Psoas muscle (tissue), 8 donors: ENCODE measurements around the gene KCNS1. TPM values are rescaled to one million over a fixed set of nuclear protein-coding genes. Genes with fewer than 3 reads are reported as not detected.

Experiments
- ATAC-seq, 4 donors: fragments of 200-7000 bp; cut with Tn5 transposase; one replicate each; pipeline ENCODE4 v1.9.1; 2020; ENCODE audit warnings: moderate library complexity in 3 of 4, mild to moderate bottlenecking in 2 of 4
- DNase-seq, 2 donors: peaks; one replicate each; pipeline ENCODE4 v3.0.0-alpha.2; 2020
- H3K27ac ChIP-seq: fragments of 200-600 bp; one replicate; pipeline ENCODE4 v1.8.0; 2022
- H3K27me3 ChIP-seq, 3 donors: fragments of 200-600 bp in 1 of 3; one replicate each; pipeline versions ENCODE4 v1.6.1 to v1.8.0; 2013 to 2022; ENCODE audit warnings: low read length in 2 of 3, mild to moderate bottlenecking in 2 of 3, moderate library complexity in 1 of 3; ENCODE audit not compliant: insufficient read depth in 3 of 3
- H3K36me3 ChIP-seq, 2 donors: fragments of 200-600 bp in 1 of 2; one replicate each; pipeline versions ENCODE4 v1.6.1 to v1.8.0; 2013 to 2022; ENCODE audit warnings: low read depth in 1 of 2, mild to moderate bottlenecking in 1 of 2, moderate library complexity in 1 of 2; ENCODE audit not compliant: insufficient read depth in 1 of 2
- H3K4me1 ChIP-seq: fragments of 200-600 bp; one replicate; pipeline ENCODE4 v1.8.0; 2022
- H3K4me3 ChIP-seq: fragments of 200-600 bp; one replicate; pipeline ENCODE4 v1.8.0; 2022; ENCODE audit warnings: mild to moderate bottlenecking
- H3K9me3 ChIP-seq: fragments of 200-600 bp; one replicate; pipeline ENCODE4 v1.8.0; 2022
- WGBS, 3 donors: extraction: QIAGEN DNeasy Blood & Tissue Kit; methylation state at CpG; one replicate each; pipeline versions ENCODE4 v1.1.6 to v1.1.7; 2013; 5-methylcytosine and 5-hydroxymethylcytosine counted together
- intact Hi-C, 2 donors: fragments of 100-400 bp; cut with DNase I; formaldehyde crosslinking; loops; one replicate each; pipeline versions ENCODE4 v1.11.0 to v1.14.2; 2022
- polyA plus RNA-seq, 3 donors: library from polyadenylated mRNA; stranded (reverse); fragments of 200-250 nt; gene quantifications; one replicate each; pipeline ENCODE4 v1.2.3, GENCODE V29; 2013
- total RNA-seq, 4 donors: library from RNA; stranded (reverse); fragmentation: NEBNext Ultra II Directional in 2 of 4; extraction: Animal tissue kit (Norgen Biotek cat#: 25700) in 2 of 4; gene quantifications; one replicate each; pipeline versions ENCODE4 v1.2.1 to v1.2.4, GENCODE V29; 2021 to 2023
- TF ChIP-seq, protein P1 (sequence below): fragments of 200-600 bp; IDR thresholded peaks from one replicate; pipeline ENCODE4 v1.8.0; 2022; ENCODE audit warnings: antibody characterized with exemption
- donor health status: healthy with polysubstance abuse.
- donor health status: DM: no; HTN: no; CAD: no; lungs with moderate emphysema.
- donor health status: Bipolar disorder and iron deficiency.
- donor health status: healthy.
- donor health status: DM: yes; HTN: yes; CAD: no.
- donor health status: DM: no; HTN: no; CAD: no.
- donor health status: DM: no; HTN: no; CAD: no.
- donor health status: DM: yes; HTN: yes; CAD: no.

KCNS1 gene
- total and polyA plus RNA-seq, 7 donors: under 0.01 TPM; not detected in 6

DNA sequence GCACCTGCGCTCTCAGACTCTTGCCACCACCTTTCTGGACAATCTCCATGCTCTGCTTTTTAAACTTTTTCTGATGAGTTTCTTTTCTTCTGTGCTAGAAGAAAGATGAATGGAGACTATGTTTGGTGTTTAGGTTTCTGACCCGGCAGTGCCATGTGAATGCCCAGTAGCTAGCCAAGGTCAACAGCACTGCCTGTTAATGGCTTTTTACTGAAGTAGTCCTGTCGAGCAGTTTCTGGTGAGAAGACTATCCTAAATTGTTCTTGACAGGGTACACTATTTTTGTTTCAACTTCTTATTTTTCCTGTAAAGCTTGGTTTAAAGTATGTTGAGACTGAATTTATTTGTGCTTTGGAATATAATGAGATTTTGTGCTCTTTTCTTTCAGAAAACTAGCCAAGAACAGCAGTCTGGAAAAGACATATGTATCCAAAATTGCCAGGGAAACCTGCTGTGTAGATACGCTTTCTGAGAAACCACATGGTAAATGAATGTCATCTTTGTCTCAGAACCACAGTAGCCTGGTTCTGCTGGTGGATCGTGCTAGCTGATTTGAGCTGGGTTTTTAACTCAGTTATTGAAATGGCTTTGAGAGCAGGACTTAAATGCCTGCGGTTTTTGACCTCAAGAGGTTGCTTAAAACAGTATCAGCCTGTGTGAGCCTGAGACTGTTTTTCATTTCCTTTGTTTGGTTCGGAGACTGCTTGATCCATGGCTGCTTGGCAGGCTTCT is 48.1 kb downstream of the KCNS1 start:
- no peak overlapping the region for H3K4me3 ChIP-seq
- intact Hi-C loops: no loop called here
- TF ChIP-seq, protein P1, sequence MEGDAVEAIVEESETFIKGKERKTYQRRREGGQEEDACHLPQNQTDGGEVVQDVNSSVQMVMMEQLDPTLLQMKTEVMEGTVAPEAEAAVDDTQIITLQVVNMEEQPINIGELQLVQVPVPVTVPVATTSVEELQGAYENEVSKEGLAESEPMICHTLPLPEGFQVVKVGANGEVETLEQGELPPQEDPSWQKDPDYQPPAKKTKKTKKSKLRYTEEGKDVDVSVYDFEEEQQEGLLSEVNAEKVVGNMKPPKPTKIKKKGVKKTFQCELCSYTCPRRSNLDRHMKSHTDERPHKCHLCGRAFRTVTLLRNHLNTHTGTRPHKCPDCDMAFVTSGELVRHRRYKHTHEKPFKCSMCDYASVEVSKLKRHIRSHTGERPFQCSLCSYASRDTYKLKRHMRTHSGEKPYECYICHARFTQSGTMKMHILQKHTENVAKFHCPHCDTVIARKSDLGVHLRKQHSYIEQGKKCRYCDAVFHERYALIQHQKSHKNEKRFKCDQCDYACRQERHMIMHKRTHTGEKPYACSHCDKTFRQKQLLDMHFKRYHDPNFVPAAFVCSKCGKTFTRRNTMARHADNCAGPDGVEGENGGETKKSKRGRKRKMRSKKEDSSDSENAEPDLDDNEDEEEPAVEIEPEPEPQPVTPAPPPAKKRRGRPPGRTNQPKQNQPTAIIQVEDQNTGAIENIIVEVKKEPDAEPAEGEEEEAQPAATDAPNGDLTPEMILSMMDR: no peak
- H3K27me3 ChIP-seq: no peaks in the 10 kb centered on the region
- 76 to 85% (median 83%) methylated on average over 7 of the region's 7 CpGs for WGBS, 3 donors
- H3K4me1 ChIP-seq: peaks cover 10% of the 10 kb centered on the region
- ATAC-seq (no peak), DNase-seq (no peak)
- no peaks in the 10 kb centered on the region for H3K9me3 ChIP-seq
- H3K36me3 ChIP-seq: peaks cover 0 to 6% of the 10 kb centered on the region in 2 donors
- H3K27ac ChIP-seq: no peak overlapping the region

DNA sequence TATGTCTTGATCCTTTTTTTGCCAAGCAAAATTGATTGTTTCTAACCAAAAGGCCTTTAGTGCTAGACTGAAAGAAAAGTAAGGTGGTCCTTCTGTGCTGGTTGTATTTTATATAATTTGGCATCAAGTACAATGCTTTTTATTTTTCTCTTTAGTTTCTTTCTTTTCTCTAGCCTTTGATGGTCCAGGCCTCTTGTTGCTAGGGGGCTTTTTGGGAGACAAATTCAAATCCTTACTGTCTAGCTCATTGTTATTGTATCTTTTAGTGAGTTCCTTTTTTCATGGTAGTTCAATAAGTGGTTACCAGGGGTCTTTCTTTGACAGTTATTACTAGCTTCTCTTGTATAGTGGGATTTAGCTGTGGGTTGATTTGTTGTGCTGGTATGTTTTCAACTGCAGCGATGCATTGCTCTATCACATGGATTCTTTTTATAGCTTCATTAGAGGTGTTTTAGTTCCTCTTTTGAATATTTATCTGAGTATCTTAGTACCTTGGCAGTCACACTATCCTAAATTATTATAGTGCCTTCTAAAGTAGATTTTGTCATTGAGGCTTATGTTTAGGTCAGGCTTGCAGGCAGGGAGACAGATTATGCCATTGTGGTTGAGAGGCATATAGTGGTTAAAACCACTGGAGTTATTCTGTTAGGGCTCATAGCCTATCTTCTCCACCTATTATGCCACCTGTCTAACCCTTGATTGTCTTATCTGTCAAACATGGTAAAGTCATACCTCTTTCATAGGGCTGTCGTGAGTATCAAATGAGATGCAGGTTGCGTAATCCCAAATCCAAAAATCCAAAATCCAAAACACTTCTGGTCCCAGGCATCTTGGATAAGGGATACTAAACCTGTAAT is 49.5 kb downstream of the KCNS1 start:
- no peak for ATAC-seq
- H3K27ac ChIP-seq: no peak overlapping the region

DNA sequence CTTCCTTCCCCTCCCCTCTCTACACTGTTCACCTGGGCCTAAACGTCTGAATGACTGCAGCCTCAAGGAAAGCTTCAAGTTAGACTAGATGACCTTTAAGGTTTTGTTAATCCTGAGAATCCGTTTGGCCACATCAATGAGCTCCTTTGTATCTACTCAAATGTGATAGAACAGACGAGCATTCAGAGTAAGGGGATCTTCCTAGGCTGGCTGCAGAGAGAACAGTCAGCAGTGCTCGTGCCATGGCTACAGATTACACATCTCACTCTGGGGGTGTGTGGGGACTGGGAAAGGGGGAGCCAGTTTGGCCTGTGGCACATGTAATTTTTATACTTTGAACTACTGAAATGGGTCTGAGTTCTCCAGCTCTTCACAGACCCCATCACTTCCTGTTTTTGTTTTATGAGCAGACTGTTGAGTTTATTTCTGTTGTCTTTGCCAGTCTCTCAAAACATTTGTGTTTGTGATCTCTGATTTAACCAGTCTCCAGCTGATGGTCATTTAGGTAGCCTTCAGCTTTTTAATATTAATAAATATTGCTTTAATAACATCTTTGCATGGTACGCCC is 50.9 kb downstream of the KCNS1 start:
- 59 to 67% (median 64%) methylated on average over 5 of the region's 5 CpGs for WGBS, 3 donors
- Histone ChIP-seq H3K4me3 (no peak overlapping the region), H3K9me3 (no peaks in the 10 kb centered on the region), H3K36me3 (no peaks in the 10 kb centered on the region), H3K27me3 (no peaks in the 10 kb centered on the region), H3K4me1 (peaks cover 10% of the 10 kb centered on the region), H3K27ac (no peak overlapping the region)
- intact Hi-C loops: loop anchor here in 1 of 2 donors (10.0 kb wide), 1 partner anchor 245 kb away; no protein-coding TSS in a partner anchor
- TF ChIP-seq, protein P1: no peak
- ATAC-seq (no peak), DNase-seq (no peak)

More for the DNA sequence above, 49.5 kb downstream of the KCNS1 start:
- Histone ChIP-seq H3K27me3 (no peaks in the 10 kb centered on the region), H3K4me1 (peaks cover 10% of the 10 kb centered on the region), H3K9me3 (no peaks in the 10 kb centered on the region), H3K4me3 (no peak overlapping the region), H3K36me3 (no peaks in the 10 kb centered on the region)
- TF ChIP-seq, protein P1: no peak
- WGBS, 3 donors: 61 to 82% (median 68%) methylated on average over 3 of the region's 3 CpGs
- no peak for DNase-seq
- intact Hi-C loops: no loop called here

DNA sequence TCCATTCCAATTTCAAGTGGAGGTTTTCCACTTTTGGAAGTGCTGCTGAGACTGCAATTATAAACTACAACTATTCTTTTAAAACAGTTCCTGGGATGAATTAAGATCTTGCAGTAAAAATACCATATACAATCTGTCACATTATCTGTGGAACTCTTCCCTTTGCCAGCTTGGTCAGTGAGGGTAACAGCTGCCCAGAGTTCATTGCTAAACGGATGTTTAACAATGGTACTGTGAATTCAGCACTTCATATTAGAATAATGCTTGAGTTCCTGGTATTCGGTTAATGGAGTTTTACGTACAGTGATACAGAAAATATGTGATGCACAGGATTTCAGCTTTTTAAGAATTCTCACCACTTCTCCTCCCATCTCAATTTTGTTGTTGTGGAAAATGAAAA is 51.5 kb downstream of the KCNS1 start:
- H3K4me3 ChIP-seq: no peak overlapping the region
- H3K36me3 ChIP-seq: no peaks in the 10 kb centered on the region
- TF ChIP-seq, protein P1: no peak
- intact Hi-C loops: loop anchor here in 1 of 2 donors (10.0 kb wide), 1 partner anchor 245 kb away; no protein-coding TSS in a partner anchor
- no peaks in the 10 kb centered on the region for H3K27me3 ChIP-seq
- H3K4me1 ChIP-seq: peaks cover 10% of the 10 kb centered on the region
- H3K27ac ChIP-seq: no peak overlapping the region
- H3K9me3 ChIP-seq: no peaks in the 10 kb centered on the region
- WGBS, 3 donors: 50 to 62% (median 56%) methylated on average over 3 of the region's 3 CpGs
- no peak for ATAC-seq
- no peak for DNase-seq
